Kidney capillary endothelial cell (primary cell): ENCODE results near the gene CCDC146.
A peak's percentile ranks its signal among the peaks of the same experiment; 100 is the strongest.
"Not testable (repeated sequence)": the region's sequence is repeated elsewhere in the genome, so short reads cannot be mapped to it uniquely, and the experiment has no call there.

Experiments
- DNase-seq: peaks from one replicate; pipeline ENCODE4 v3.0.0-alpha.2; 2018; ENCODE audit warnings: low spot score

Gene CCDC146

DNA sequence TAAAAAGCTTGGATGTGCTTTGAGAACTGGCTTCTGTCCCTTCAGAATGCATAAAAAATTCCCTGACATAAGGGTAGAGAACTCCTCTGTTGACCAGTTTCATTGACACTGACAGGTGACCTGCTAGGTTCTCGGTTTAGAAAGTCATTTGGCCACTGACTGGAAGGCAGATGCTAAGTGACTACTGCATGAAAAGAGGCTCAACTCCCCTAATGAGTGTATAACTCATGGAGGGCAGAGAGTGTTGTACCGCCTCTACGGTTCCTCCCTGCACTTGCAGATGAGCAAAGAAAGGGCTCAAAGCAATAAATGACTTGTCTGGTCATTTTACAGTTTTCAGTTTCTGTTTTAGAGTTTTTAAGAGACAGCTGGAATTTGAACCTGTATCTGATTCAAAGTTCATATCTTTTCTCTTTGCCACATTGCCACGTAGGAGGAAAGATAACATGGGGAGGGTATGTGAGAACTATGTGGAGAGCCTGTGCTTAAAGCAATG, 80.1 kb downstream of the CCDC146 start:
- DNase-seq = no peak

DNA sequence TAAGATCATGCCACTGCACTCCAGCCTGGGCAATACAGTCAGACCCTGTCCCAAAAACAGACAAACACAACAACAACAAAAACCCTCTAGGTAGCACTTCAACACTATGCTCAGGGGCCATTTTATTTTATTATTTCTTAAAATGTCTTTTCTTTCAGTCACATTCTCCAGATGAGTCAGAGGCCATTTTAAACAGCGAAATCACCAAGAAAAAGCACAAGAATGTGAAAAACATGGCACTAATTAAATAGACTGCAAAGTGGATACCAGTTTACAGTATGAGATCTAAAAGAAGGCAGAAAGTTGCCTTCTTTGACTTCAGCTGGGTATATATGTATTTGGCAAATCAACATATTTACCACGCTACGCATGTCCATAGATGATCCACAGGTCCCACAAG, 83.3 kb downstream of the CCDC146 start:
- DNase-seq = no peak

DNA sequence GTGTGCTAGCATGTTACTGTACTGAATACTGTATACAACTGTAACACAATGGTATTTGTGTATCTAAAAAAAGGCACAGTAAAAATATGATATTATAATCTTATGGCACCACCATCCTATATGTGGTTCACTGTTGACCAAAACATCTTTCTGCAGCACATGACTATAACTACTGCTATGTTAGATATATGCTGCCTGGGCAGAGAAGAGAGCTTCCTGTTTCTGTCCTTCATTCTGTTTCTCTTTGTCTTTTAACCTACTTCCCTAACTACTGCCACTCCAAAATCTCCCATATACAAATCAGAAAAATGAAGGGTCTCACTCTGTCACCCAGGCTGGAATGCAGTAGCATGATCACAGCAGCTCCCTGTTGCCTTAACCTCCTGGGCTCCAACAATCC, 86.0 kb downstream of the CCDC146 start:
- DNase-seq = no peak

DNA sequence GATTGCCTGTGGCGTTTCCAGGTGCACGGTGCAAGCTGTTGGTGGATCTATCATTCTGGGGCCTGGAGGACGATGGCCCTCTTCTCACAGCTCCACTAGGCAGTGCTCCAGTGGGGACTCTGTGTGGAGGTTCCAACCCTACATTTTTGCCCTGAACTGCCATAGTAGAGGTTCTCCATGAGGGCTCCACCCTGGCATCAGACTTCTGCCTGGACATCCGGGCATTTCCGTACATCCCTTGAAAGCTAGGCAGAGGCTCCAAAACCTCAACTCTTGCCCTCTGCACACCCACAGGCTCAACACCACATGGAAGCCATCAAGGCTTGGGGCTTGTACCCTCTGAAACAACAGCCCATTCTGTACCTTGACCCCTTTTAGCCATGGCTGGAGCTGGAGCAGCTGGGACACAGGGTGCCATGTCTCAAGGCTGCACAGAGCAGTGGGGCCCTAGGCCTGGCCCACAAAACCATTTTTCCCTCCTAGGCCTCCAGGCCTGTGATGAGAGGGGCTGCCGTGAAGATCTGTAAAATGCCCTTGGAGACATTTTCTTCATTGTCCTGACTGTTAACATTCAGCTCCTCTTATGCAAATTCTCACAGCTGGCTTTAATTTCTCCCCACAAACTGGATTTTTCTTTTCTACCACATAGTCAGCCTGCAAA, 87.2 kb downstream of the CCDC146 start:
- no peak for DNase-seq

DNA sequence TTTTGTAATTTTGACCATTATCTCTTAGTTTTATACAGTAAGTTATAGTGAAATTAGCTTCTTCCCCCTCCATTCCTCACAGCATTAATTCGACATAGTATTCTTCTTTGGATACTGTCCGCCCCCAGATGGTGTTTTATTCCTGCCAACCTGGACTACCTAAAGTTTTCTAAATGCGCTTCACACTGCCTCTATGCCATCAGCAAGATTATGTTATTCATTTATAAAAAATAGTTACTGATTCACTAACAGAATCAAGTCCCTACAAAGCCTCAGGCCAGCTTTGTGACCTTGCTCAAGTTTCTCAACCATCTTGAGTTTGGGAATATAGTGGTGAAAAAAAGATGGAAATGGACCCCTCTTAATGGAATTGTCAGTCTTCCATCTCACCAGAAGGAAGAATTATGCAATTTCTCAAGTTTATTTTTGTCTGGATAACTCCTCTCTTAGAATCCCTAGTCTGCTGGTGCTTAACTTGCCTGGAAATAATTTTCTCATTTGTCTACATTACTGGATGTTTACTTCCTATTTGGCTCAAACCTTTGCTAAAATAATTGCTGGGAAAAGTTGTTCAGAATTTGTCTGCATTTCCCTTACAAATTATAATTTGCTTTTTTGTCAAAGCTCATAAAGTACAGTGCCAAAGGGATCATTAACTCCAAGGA, 93.9 kb downstream of the CCDC146 start:
- DNase-seq = no peak

DNA sequence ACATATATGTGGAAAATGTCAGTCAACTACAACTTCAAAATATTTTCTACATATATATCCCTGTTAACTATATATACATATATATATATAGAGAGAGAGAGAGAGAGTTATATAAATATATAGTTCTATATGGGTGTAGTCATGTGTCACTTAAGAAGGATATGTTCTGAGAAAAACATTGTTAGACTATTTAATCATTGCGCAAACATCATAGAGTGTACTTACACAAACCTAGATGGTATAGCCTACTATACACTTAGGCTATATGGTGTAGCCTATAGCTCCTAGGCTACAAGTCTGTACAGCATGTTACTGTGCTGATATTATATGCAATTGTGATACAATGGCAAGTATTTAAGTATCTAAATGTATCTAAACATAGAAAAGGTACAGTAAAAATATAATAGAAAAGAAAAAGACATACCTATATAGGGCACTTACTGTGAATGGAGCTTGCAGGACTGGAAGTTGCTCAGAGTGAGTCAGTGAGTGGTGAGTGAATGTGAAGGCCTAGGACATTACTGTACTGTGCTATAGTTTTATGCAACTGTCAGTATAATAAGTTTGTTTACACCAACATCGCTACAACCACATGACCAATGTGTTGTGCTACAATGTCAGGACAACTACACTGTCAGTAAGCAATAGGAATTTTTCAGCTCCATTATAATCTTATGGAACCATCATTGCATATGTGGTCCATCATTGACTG, 95.2 kb downstream of the CCDC146 start:
- DNase-seq = no peak

DNA sequence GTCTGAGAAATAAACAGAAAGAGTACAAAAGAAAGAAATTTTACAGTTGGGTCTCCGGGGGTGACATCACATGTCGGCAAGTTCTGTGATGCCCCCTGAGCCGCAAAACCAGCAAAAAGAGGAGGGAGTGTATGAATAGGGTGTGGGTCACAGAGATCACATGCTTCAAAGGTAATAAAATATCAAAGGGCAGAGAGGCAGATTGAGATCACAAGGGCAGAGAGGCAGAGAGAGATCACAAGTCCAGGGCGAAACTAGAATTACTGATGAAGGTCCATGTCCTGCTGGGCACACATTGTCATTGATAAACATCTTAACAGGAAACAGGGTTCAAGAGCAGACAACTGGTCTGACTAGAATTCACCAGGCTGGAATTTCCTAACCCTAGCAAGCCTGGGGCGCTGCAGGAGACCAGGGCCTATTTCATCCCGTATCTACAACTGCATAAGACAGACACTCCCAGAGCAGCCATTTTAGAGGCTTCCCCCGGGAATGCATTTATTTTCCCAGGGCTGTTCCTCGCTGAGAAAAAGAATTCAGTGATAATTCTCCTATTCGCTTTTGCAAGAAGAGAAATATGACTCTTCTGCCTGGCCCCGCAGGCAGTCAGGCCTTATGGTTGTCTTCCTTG, 97.4 kb downstream of the CCDC146 start:
- DNase-seq = not testable (repeated sequence)

DNA sequence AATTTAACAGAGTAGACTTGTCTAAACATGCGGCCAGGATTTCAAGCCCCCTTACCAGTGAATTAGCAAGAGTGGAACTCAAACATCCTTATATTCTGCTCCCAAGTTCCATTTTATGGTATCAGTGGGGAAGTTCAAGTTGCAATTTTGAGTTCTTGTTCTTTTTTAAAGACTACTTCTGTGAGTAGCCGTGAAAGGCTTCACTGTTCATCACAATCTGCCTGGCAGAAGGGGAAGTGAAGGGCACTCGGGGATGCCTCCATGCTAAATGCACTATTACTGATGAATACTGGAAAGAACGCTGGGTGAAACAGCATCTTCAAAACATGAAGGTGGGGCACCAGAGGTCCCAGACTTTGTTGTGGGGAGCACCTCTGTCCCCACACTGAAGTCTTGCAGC, 99.7 kb downstream of the CCDC146 start:
- DNase-seq = no peak

DNA sequence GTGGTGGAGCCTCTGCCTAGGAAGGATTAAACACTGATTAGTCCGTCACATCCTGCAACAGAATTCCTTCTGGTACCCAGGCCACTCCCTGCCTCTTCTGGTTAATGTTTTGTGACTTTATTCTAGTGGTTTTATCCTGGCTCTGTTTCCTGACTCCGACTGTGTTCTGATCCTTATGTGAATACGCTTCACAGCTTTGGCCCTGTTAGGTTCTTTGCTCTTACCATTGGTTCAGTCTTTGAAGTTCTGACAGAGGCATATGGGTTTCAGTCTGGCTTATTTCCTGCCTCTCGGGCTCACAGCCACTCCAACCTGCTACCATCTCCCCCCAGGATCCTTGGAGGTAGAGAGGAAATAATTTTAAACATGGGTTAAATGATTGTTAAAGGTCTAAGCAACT, 100.4 kb downstream of the CCDC146 start:
- no peak for DNase-seq

DNA sequence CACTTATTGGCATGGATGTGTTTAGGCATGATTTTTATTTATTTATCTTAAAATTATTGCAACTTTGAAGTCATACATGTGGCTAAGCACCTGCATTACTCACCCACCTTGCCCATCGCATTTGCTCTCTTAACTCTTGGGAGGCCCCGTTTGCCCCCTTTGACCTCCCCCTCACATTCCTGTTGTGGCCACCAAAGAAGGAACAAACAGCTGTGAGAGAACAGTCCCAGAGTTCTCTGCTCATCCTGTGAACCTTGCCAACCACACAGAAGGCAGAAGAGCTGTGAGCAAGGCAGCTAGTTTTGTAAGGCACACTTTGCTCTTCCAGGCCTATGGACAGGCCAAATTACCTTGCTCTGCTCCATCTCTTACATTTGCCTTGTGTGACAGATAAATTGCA, 100.8 kb downstream of the CCDC146 start:
- no peak for DNase-seq

DNA sequence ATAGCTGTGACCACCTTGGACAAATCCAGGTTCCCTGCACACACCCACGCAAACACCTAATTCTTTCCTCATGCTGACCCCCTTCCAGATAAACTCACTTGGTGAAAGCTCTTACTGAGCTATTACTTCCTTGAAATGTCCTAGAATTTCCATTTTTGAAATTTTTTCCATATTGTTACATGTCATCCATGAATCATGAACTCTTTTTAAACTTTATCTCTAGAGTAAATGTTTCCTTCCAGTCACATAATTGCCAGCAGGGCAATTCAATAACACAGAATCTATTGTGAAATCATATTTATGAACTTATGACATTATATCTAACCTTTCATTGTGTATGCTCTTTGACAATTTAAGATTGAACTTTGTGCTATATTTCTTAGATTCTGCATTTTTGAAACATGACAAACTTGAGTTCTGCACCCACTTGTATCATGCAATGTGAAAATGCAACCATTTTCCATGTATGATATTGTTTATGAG, 104.0 kb downstream of the CCDC146 start:
- peak; percentile 16 for DNase-seq

DNA sequence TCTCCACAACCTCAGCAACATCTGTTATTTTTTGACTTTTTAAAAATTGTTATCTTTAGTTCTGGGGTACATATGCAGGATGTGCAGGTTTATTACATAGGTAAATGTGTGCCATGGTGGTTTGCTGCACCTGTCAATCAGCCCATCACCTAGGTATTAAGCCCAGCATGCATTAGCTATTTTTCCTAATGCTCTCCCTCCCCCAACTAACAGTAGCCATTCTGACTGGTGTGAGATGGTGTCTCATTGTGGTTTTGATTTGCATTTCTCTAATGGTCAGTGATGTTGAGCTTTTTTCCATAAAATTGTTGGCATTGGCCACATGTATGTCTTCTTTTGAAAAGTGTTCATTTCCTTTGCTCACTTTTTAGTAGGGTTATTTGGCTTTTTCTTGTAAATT, 106.4 kb downstream of the CCDC146 start:
- DNase-seq = not testable (repeated sequence)

DNA sequence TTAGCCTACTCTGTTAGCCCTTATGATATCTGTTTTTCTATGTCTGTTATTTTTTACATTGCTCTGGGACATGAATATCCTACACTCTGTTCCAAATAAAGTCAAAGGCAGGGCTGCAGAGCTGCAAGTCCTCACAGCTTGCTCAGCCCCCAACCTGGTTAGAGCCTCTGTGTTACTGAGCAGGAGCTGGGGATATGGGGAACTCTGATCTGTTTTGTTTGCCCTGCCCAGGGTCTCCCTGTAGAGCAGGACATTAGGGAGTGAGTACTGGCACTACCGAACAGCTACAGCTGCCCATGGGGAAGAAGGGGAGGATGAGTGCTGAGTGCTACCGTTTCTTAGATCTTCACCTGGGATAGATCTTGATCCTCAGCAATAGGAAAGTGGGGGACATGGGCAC, 110.1 kb downstream of the CCDC146 start:
- DNase-seq = no peak

DNA sequence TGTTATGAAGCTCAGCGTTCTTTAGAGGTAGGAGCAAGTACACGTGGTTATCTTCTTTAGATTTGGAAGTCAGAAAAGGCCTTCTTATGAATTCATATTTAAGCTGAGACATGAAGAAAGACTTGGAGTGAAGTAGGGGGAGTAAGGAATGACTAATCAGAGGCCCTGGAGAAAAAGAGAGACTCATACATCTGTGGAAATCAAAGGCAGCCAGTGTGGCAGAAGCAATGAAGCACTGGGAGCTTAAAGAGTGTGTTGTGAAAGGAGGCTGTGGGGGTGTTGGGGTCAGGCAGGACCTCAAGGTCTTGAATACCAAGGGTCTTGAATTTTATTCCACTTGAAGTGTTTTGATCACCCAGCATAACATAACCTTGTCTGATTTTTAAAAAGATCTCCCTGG, 112.9 kb downstream of the CCDC146 start:
- DNase-seq = no peak

DNA sequence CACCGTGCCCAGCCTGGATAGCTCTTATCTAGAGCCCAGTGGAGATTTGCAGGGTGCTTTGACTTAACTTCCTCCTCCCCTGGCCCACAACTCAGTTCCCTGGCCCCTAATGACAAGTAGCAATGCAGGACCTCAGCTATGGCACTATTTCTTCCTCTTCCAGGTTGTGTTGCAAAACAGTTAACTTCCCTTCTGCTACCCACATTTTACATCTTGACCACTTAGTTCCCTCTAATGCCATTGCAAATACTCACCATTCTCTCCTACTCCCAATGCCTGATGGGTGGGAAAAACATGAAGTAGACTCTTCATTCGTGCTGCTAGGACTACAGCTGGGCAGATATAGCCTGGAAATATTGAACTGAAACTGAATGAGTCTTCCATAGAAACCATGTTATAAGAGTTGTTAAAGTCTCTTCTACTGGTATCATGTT, 116.3 kb downstream of the CCDC146 start:
- DNase-seq = no peak

DNA sequence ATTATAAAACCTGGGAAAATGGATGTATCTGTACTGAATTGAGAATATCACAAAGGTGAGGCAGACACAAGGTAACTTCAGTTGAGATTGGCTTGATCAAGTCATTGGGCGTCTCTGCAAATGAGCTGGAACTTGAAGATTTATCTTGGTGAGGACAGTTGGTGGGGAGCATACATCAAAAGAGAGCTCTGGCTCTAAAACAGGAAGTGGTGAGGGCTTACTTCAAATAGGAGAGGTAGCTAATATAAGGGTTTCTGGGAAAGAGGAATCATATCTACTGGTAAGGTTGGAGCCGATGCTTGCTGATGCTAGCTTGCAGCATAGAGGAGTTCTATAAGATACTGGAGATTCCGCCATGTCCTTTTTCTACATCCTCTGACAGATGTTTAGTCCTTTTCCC, 117.1 kb downstream of the CCDC146 start:
- DNase-seq = no peak

DNA sequence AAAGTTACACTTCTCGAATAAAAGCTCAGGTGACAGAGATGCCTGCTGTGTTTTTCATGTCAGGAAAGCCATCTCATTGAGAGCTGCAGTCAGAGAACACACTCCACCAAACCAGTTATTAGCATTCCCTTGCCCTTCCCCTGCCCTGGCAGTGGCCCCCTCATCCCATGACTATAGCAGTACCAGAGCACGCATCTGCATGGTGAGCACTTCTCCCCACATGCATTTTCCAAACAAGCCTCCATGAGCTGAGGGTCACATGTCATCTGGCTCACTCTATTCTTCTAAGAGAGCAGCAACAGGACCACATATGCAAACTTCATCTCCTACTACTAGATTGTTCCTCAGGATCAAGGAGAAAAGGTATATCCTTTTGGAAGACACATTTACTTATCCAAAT, 119.7 kb downstream of the CCDC146 start:
- no peak for DNase-seq

DNA sequence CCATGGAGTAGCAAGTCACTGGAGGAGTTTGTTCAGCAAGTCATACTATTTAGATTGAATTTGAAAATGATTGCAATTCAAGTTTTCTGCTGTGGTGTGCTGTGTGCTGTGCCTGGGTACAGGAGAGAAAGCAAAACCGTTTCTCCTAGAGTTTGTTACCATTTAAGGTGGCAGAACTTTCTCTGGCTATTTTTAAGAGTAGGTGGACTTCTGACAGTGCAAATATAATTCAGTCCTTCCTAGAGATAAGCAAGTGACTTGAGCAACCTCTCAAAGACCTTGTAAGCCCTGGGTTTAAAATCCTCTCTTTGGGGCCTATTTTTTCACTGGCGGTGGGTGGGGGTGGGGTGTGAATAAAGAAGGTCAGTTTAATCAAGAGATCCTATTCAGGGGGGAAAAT, 120.1 kb downstream of the CCDC146 start:
- DNase-seq = no peak

DNA sequence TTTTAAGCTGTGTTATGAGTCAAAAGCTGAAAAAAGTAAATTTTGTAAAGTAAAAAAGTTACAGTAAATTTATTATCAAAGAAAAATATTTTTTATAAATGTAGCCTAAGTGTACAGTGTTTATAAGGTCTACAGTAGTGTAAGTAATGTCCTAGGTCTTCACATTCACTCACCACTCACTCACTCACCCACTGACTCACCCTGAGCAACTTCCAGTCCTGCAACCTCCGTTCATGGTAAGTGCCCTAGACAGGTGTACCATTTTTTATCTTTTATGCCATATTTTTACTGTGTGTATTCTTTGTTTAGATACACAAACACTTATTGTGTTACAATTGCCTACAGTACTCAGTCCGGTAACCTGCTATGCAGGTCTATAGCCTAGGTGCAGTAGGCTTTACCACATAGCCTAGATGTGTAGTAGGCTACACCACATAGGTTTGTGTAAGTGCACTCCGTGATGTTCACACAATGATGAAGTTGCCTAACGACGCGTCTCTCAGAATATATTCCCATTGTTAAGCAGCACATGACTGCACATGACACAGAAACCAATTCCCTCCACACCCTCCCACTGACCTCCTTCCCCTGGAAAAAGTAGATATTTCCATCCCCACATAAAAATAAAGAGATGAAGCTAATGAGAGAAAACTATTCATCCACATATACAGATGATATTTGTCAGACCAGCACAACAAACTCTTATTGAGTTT, 122.0 kb downstream of the CCDC146 start:
- DNase-seq = no peak

DNA sequence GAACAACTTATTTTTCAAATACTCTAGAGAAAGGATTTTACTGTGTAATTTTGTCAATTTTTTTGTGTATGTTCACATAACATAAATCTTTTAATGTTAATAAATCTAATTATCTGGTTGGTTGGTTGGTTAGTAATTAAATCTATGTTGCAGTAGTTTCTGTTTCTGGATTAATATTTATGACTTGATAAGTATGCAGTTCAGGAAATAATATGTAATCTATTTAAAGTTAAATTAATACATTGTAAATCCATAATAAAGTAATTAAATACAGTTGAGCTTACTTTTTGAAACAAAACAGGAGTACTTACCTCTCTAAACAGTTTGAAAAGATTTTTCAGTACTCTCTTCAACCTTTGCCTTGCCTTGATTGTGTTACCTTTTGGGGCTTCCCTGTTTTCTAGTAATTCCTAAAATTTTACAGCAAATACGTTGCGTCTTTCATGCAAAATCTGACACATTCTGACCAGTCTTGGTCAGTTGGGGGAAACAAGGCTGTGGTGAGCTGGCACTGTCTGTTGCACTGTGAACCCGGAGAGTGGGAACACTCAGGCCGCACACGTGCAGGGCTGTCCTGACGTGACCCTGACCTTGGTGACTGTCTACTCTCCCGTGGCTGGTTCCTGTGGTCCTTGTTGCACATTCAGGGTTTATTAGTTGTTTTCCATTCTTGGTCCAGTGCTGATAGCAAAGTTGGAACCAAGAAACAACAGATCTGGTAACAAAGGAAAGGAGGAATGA, 122.8 kb downstream of the CCDC146 start:
- DNase-seq = no peak

DNA sequence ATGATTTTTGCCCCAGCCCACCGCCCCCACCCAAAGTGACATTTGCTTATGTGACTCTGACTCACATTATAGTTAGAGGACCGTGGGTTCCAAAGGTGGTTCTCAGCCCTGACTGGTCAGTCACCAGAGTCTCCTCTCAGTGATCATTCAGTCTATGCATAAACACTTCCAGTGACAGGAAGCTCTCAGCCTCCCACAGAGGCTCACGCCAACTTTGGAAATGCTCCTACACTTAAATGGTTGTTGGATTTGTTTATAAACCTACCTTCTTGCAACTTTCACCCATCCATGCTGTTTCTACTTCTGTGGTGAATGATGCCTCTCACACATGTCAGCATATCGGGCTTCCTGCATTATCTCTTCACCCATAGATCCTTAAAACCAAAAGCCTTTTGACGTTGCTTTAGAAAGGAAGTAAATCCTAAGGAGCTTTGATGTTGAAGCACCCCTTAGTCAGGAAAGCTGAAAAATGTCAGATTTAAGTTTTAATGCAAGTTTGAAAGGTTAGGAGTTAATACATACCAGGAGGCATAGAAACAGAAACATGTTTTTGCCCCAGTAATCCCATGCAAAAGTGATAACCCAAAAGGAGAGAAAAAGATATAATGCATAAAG, 123.7 kb downstream of the CCDC146 start:
- DNase-seq = no peak
